HG03103 (cell line): Measurements from ENCODE around the gene TMEM244.
"Not testable (repeated sequence)": the region's sequence is repeated elsewhere in the genome, so short reads cannot be mapped to it uniquely, and the experiment has no call there.

Source experiments
- ATAC-seq: cut with Tn5 transposase; IDR thresholded peaks from one replicate; pipeline ENCODE4 v1.9.1; 2021; ENCODE audit warnings: low read depth; ENCODE audit not compliant: unreplicated experiment

TMEM244 gene

DNA sequence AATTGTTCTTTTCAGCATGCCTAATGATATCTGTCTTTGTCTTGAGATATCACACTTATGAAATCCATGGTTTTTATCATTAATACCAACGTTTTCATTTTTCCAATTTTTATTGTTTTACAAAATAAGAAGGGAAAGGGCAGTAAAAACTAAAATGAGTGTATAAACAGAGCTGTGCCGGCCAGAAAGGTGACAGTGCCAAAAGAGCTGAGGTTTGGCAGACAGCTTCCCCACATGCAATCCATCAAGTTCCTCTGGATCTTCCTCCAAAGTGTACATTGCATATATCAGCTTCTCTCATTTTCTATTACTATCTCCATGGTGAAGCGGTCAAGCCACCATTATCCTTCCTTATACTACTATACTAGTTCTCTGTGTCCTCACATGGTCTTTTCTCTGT is 10.1 kb upstream of the TMEM244 start:
- ATAC-seq = no peak

DNA sequence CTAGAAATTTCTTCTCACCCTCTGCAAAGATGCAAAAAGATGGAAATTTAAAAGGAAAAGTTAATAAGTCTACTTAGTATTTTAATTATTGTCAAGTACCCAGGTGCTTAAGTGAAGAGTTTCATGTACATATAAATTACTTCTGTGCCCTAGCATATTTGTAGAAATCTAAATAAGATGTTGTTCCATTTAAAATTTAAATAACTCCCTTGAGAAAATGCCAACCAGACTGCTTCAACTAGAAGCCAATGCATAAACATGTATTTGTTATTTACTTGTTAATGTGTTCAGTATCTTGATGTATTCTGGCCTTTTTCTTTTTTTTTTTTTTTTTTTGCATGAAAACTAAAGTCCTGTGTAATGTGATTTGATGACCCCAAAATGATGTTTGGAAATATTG is 6.3 kb upstream of the TMEM244 start:
- ATAC-seq = no peak

DNA sequence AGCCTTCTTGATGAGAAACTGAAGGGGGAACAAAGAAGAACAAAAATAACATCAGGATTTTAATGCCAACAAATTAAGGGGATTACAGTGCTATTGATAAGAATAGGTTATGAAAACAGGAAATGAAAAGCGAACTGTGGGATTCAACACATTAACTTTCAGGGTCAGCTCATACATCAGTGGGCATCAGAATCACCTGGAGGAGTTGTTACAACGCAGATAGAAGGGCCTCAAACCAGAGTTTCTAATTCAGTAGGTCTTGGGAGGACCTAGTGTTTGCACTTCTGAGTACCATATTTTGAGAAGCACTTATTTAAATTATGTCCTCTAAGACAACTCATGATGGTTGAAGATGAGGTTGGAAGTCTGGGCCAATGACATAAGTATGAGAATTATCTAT is 5.6 kb upstream of the TMEM244 start:
- ATAC-seq = no peak

DNA sequence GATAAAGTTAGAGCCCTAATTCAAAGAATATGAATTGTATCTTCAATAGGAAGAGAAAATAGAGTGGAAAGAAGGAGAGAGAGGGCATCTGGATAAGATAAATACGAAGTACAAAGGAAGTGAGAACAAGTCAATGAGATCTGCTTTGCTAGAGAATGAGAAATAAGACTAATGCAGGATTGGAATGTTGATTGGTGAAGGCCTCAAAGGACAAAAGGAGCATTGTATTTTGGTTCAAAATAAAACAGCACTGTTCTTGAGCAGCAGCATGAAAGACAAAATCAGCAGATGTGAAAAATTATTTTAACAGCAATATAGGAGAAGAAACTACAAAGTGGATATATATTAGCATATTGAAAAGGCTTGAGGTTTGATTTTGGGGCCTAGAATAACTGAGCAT is 5.1 kb upstream of the TMEM244 start:
- no peak for ATAC-seq

DNA sequence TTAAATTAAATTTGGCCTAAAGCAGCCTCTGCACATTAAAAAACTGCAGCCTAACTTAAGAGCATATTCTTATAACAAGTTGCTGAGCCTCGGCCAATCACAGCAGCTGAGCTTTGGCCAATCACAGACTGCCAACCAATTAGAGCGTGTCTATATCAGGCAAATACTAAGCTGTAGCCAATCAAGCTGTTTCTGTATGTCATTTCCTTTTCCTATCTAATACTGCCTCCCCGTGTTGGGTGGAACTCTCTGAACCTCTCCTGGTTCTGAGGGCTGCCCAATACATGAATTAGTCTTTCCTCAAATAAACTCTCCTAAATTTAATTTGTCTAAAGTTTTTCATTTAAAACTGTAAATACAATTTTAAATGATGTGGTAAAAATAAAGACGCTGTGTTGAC is 3.9 kb upstream of the TMEM244 start:
- ATAC-seq = no peak

DNA sequence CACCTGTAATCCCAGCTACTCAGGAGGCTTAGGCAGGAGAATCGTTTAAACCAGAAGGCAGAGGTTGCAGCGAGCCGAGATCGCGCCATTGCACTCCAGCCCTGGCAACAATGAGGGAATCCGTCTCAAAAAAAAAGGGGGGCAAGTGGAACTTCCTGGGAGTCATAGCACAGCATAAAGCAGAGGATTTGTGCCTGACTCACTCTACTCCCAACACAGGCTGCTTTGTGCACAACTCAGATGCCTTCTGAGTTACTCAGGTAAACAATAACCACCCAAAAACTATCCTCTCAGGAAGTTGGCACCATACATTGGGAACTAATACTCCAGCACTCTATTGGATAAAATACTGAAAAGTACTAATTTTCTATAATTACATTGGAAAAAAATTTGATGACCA is 2.5 kb upstream of the TMEM244 start:
- no peak for ATAC-seq

DNA sequence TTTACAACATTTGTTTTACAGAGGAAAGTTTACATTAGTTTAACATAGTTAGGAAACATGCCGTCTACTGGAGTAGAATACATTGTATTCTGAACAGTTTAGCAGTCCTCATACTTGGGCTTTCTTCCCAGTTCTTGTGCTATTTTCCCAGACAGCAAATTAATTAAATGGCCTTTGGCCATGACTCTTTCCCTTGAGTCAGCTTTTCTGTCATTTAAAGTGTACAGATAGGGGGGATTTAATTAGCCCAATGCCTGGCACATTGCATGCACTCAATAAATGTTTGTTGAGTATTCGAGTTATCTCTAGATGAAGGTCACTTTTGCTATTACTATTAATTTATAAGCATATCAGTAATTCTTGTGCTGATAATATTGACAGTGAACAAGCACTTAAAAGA is 1.6 kb downstream of the TMEM244 start:
- no peak for ATAC-seq

DNA sequence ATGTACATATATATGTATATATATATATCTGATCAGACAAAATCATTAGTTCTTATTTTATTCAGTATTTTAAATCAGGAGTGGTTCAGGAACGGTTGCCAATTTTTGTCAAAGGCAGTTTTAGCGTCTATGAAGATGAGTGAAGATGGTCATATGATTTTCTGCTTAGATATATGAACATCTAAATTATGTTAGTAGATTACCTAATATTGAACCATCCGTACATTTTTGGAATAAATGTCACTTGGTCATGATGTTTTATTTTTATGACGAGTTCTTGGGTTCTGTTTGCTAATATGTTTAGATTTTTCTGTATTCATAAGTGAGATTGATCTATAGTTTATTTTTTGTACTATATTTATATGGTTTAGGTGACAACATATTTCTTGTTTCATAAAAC is 3.3 kb downstream of the TMEM244 start:
- ATAC-seq = no peak

DNA sequence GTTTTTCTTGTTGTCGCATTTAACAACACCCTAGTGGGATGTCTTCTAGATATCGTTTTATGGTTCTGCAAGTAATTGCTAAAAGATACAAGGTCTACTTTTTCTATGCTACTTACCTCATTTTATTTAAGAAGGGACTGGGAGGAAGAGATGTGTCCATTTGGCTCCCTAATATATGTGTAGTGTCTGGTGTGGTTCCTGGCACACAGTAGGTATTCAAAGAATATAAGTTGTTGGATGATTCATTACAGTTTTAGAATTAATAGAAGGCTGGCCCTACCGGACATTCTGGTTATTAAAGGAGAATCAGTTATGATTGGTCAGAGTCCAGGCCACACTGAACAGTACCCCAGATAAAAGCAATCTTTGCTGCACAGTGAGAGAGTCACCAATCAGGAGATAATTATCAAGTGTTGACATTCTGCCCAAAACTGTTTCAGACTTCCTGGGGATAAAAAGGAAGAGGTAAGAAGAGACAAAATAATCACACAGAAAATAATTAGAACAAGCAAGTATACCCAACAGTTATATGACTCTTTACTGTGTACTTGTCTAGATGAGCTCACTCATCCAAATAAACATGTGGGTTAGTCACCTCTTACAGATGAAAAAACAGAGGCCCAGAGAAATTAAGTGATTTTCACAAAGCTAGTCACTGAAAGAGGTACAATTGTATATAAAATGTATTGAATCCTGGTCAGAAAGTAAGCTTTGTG is 7.0 kb downstream of the TMEM244 start:
- no peak for ATAC-seq

DNA sequence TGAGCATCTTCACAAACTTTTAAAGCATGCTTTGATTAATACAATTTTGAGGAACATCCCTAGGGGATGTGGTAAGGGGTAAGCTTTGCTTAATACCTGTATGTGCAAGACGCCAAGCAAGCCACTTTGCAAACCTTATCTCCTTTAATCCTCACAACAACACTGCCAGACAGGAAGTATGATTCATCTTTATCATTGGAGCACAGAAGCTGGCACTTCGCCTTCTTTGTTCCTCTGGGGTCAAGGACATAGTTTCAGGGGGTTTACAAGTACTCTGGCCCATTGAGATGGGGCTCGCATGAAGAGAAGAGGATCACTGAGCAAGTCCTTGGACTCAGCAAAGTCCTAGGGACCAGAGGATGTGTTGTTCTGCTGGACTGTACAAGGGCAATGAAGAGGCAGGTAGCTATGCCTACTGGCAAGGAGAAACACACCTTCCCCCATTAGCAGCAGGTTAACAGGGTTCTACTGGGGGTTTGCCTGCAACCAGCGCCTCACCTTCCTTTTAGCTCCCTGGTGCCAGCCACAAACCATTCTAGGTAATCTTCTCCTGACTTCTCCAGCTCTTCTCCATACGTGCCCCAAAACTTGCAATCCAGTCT is 8.8 kb downstream of the TMEM244 start:
- ATAC-seq = no peak

DNA sequence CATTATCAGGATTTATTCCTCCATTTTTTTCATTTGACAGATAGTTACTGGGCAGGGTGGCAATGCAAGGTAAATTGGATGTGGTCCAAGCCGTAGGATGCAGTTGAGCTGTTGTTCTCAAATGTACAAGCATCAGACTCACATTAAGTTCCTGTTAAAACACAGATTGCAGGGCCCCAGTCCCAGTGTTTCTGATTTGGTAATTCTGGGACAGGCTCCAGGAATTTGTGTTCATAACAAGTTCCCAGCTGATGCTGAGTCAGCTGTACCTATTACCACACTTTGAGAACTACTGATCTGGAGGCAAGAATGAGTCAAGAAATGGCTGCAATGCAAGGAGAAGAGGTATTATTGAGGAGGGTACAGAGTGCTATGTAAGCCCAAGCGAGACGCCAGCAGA is 11.7 kb downstream of the TMEM244 start:
- ATAC-seq = no peak

DNA sequence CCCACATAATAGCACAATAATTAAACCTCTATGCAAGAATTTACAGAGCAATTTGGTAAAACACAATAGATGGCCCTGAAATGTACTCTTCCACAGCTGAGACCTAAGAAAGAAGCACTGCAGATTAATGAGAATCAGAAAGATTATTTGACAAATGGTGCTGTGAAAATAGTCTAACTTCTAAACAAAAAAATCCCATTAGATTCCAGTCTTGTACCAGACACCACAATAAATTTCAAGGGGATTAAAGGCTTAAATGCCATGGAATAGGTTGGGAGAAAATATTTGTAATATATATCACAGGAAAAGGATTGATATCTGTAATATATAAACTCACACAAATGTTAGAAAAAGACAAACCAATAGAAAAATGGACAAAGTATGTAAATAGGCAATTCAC is 14.4 kb downstream of the TMEM244 start:
- no peak for ATAC-seq

DNA sequence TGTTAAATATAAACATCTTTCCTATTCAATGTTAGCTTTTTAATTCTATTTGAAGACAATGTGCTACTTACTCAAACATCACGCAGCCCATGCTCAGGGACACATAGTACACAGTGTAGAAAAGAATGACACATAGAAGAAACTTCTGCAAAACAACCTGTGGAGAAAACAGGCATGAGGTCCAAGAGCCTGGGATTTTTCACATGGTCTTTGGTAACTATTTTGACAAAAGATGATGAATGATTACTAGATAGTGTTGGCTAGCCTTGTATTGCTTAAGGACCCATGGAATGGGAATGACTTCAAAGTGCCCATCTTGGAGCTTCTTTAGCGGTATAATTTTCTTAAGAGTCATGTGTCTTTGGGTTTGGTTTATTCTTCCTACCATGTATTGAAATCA is 15.4 kb downstream of the TMEM244 start:
- no peak for ATAC-seq

DNA sequence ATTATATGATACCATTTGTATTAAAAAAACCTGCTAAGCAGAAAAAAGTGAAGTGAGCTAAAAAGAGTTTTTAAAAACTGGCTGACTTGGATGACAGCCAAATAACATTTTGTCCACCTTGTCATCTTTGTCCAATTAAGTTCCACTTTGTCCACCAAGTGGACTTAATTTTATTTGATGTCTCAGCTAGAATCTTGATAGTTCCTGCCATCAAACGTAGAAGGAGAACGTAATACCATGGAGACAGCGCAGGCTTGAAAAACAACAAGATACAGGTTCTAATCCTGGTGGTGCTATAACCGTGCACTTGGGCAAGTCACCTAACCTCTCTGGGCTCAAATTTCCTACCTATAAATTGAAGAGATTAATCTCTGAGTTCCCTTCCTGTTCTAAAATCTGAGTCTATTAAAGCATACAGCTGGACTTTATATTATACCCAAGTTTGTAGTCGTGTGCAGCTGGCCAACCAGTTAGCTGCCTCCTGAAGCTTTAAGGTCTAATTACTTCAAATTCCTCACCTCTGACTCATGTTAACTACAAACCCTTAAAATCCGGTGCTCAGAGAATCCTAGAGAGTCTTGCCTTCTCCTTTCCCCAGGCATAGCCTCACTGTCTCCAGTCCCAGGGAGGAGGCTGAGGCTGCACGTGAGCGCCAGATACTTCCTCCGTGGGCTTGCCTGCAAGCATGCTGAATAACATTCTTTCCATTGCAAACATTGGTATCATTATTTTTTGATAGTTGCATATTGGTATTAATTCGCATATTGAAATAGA is 16.8 kb downstream of the TMEM244 start:
- no peak for ATAC-seq

DNA sequence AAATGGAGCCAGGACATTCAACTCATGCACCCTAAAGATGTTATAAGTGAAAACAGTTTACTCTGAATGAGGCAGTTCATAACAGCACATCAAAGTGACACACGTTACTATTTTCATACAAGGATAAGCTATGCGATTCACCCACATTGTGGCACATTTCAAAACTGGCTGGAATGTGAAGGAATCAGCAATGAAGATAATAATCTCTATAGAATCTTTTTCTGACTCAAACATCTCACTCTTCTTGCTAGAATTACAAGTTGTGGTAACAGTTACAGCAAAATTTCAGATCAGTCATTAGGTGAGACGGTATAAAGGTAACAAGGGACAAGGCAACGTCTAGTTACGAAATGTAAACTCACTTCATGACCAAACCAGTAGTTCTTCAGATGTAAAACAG is 17.5 kb downstream of the TMEM244 start:
- no peak for ATAC-seq

DNA sequence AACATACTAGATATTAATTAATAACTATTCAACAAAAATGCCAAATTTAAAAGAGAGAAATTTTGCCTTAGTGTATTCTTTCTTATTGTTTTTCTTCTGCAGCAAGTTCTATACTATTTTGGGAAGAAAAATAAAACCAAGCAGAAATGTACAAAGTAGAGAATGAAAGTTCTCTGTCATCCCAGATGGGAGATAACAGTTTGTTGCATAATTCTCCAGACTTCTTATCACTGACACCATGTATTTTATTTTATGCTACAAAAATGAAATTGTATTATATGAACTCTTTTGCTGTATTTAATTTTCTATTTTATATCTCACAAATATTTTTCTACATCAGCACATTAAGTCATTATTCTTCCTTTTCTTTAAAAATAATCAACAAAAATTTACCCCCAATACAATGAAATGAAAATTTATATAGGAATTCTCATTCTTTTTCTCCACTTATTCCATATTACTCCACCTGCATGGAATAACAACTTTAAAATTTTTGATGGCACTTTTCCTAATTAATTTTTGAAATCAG is 18.2 kb downstream of the TMEM244 start:
- no peak for ATAC-seq

DNA sequence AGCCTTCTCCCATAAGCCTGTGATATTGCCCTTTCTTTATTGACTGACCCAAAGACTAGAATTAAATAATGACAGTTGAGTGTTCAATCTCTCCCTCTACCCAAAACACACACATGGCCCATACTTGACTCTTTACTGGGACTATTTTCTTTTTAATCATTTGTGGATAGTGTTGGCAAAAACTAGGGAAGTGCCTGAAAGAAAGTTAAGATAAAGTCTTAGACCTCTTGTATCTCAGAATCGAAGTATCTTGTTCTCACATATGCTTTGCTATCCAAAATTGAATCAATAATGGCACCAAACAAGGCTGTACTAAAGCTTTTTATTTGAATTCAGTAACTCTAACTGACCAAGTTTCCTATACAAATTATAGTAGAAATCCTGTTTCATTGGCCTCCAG is 19.0 kb downstream of the TMEM244 start:
- no peak for ATAC-seq

DNA sequence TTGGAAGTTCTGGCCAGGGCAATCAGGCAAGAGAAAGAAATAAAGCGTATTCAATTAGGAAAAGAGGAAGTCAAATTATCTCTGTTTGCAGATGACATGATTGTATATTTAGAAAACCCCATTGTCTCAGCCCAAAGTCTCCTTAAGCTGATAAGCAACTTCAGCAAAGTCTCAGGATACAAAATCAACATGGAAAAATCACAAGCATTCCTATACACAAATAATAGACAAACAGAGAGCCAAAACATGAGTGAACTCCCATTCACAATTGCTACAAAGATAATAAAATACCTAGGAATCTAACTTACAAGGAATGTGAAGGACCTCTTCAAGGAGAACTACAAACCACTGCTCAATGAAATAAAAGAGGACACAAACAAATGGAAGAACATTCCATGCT is 21.6 kb downstream of the TMEM244 start:
- ATAC-seq = not testable (repeated sequence)

DNA sequence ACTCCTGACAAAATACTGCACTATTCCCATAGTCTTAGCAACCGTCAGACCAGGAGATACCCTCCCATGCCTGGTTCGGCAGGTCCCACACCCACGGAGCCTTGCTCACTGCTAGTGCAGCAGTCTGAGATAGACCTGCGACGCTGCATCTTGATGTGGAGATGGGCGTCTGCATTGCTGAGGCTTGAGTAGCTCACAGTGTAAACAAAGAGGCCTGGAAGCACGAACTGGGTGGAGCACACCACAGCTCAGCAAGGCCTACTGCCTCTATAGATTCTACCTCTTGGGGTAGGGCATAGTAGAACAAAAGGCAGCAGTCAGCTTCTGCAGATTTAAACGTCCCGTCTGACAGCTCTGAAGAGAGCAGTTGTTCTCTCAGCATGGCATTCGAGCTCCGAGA is 25.4 kb downstream of the TMEM244 start:
- no peak for ATAC-seq

DNA sequence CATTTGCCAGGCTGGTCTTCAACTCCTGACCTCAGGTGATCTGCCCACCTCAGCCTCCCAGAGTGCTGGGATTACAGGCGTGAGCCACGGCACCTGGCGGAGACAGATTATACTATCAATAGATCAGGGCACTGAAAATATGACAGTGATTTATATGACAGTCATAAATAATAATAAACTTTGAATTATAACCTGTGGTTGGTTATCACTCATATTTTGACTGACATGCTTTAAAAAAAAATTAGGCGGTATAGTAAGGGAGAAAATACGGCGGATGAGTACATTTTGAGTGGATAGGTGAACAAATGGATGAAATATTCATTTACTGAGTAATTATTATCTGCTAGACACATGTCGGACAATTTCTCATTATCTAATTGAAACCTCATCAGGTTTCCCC is 28.8 kb downstream of the TMEM244 start:
- no peak for ATAC-seq

DNA sequence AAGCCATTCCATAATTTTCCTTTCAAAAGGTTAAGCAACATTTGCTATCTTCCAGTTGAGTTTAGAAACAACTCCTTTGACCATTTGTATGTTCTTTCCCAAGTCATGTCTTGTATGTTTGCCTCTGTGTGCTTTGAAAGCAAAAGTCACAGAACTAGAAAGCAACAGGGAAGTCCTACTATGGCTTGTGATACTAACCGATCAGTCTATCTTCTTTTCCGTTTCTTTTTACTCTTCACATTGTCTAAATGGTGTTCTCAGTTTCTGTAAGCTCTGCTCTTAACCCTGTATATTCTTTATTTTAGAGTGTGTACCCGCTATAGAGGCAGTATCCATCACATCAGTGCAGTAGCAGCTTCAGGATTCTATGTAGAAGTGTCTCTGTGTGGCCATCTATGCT is 32.9 kb downstream of the TMEM244 start:
- ATAC-seq = no peak

DNA sequence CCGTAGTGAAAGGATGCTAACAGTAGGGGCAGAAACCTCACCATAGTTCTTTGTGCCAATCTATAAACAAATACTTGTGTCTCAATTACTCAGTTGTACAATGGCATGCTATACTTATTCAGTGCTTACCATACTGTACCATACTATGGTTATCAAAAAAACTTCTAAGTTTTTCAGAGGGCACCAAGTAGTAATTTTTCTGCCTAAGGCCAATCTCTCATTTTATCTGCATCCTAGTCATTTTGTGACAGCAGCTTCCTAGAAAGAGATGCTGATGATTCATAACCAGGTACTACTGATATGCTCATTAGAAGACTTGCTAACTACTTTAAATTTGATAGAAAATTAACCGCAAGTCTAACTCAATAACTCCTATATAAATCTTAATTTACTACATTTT is 42.9 kb downstream of the TMEM244 start:
- no peak for ATAC-seq
